Endothelial cell of umbilical vein (primary cell): ENCODE data around the gene CFAP43. TPM values are rescaled to one million over a fixed set of nuclear protein-coding genes. Genes with fewer than 3 reads are reported as not detected.

ENCODE experiments used
- BruUV-seq: library from RNA; stranded (reverse); fragments of 400-500 nt; replicated peaks from 2 replicates; lab custom pipeline; 2021; lab: Mats Ljungman, UMichigan
- CTCF ChIA-PET: fragments of 300-600, 350-600 bp; sonication (Branson Sonifier 250); formaldehyde crosslinking; loops from one replicate; lab custom pipeline; 2021; ENCODE audit warnings: antibody characterized with exemption, inconsistent platforms; lab: Charles Lee
- POLR2A ChIA-PET: fragments of 300-600, 350-600 bp; sonication (Branson Sonifier 250); formaldehyde crosslinking; loops from one replicate; lab custom pipeline; 2021; ENCODE audit warnings: antibody characterized with exemption, inconsistent platforms; lab: Charles Lee
- DNase-seq: peaks from one replicate; pipeline ENCODE4 v3.0.0-alpha.2; 2011; ENCODE audit warnings: low read depth, low spot score
- FAIRE-seq: peaks from 2 replicates; lab custom pipeline; 2011; peaks lifted over from hg19 to GRCh38; lab: Jason Lieb, UNC
- H2AFZ ChIP-seq: 2 replicates; pipeline ENCODE4 v1.6.0; 2012; ENCODE audit warnings: low read depth, low read length, control low read depth, inconsistent platforms
- H3K27ac ChIP-seq: 2 replicates; pipeline ENCODE4 v1.5.1; 2011; ENCODE audit warnings: low read depth, mild to moderate bottlenecking, control low read depth, low read length, moderate library complexity; ENCODE audit not compliant: insufficient read depth
- H3K27me3 ChIP-seq, 2 experiments: 2 replicates each; pipeline versions ENCODE4 v1.6.0 to v1.6.1; 2011; ENCODE audit warnings: low read length in 2 of 2, mixed read lengths in 1 of 2; ENCODE audit not compliant: control insufficient read depth in 2 of 2, insufficient read depth in 2 of 2
- H3K36me3 ChIP-seq, 2 experiments: 2 replicates in 1 of 2; 3 replicates in 1 of 2; pipeline ENCODE4 v1.5.1; 2011; ENCODE audit warnings: low read length in 2 of 2, mild to moderate bottlenecking in 1 of 2, moderate library complexity in 1 of 2; ENCODE audit not compliant: control insufficient read depth in 2 of 2, insufficient read depth in 2 of 2; ENCODE audit errors: extremely low read depth in 1 of 2
- H3K4me1 ChIP-seq: 3 replicates; pipeline ENCODE4 v1.5.1; 2011; ENCODE audit warnings: mild to moderate bottlenecking, low read length; ENCODE audit not compliant: control insufficient read depth, insufficient read depth; ENCODE audit errors: extremely low read depth
- H3K4me2 ChIP-seq: 2 replicates; pipeline ENCODE4 v1.6.1; 2011; ENCODE audit warnings: low read length, control low read depth, mixed read lengths; ENCODE audit not compliant: insufficient read depth
- H3K4me3 ChIP-seq, 3 experiments: fragments of 200-600 bp in 1 of 3; sonication (generic), shearing (Covaris generic) in 1 of 3; replicated peaks in 1 of 3; 2 replicates each; pipeline ENCODE4 v1.5.1; 2011 to 2016; ENCODE audit warnings: control low read depth in 3 of 3, low read length in 3 of 3, mild to moderate bottlenecking in 2 of 3, inconsistent platforms in 1 of 3, low read depth in 1 of 3, moderate library complexity in 1 of 3; ENCODE audit not compliant: insufficient read depth in 1 of 3
- H3K79me2 ChIP-seq: 2 replicates; pipeline ENCODE4 v1.6.0; 2012; ENCODE audit warnings: low read length, inconsistent platforms; ENCODE audit not compliant: control insufficient read depth, insufficient read depth
- H3K9ac ChIP-seq: replicated peaks from 2 replicates; pipeline ENCODE3; 2011; ENCODE audit warnings: low read length, control low read depth; ENCODE audit not compliant: insufficient read depth; ENCODE audit errors: extremely low read depth
- H3K9me1 ChIP-seq: replicated peaks from 3 replicates; pipeline ENCODE4 v1.6.0; 2011; ENCODE audit warnings: mild to moderate bottlenecking, low read length; ENCODE audit not compliant: control insufficient read depth, insufficient read depth; ENCODE audit errors: extremely low read depth
- H3K9me3 ChIP-seq: replicated peaks from 2 replicates; pipeline ENCODE4 v1.5.1; 2012; ENCODE audit warnings: low read length, inconsistent platforms; ENCODE audit not compliant: control insufficient read depth, insufficient read depth
- H4K20me1 ChIP-seq: replicated peaks from 2 replicates; pipeline ENCODE3; 2011; ENCODE audit warnings: mild to moderate bottlenecking, low read length; ENCODE audit not compliant: control insufficient read depth, insufficient read depth; ENCODE audit errors: extremely low read depth
- FOS ChIP-seq: IDR thresholded peaks from 2 replicates; pipeline ENCODE4 v1.6.1; 2011; ENCODE audit warnings: mild to moderate bottlenecking, low read length, moderate library complexity, borderline replicate concordance; ENCODE audit not compliant: insufficient read depth
- GATA2 ChIP-seq: IDR thresholded peaks from 2 replicates; pipeline ENCODE4 v1.7.0; 2011; ENCODE audit warnings: low read depth, mild to moderate bottlenecking, moderate library complexity, mixed read lengths, low read length; ENCODE audit not compliant: insufficient read length, insufficient read depth
- MYC ChIP-seq: IDR thresholded peaks from one replicate; pipeline ENCODE4 v1.6.1; 2011; ENCODE audit warnings: mild to moderate bottlenecking, low read depth, low read length
- POLR2AphosphoS5 ChIP-seq: IDR thresholded peaks from 2 replicates; pipeline ENCODE4 v1.6.1; 2012; ENCODE audit warnings: low read depth, mild to moderate bottlenecking, control low read depth, low read length, moderate library complexity; ENCODE audit not compliant: insufficient read depth
- dilution Hi-C: fragments of 300-500 bp; cut with MboI; formaldehyde crosslinking; loops from one replicate; pipeline ENCODE4 v1.15.0; 2019; ENCODE audit warnings: low sequenced_read_pairs; ENCODE audit not compliant: extremely low pct_ligation_motif_present
- intact Hi-C: fragments of 100-400 bp; cut with micrococcal nuclease; formaldehyde crosslinking; loops from one replicate; pipeline ENCODE4 v1.10.0; 2022
- polyA plus RNA-seq, 4 experiments: library from polyadenylated mRNA; depleted of rRNA in 3 of 4; stranded (reverse) in 3 of 4; unstranded in 1 of 4; fragments of >200 nt; gene quantifications; 2 replicates each; pipeline versions ENCODE4 v1.2.1 to v1.2.3, GENCODE V29; 2011 to 2012; ENCODE audit warnings: missing spikeins in 1 of 4
- total RNA-seq: library from RNA; stranded (reverse); gene quantifications from 2 replicates; pipeline ENCODE4 v1.2.3, GENCODE V29; 2021
- TF ChIP-seq, protein P1 (sequence below), 2 donors: IDR thresholded peaks; 1 replicate in 1 of 2; 2 replicates in 1 of 2; pipeline ENCODE4 v1.5.1; 2011; ENCODE audit warnings: low read length in 2 of 2, mild to moderate bottlenecking in 2 of 2, moderate library complexity in 2 of 2, control low read depth in 1 of 2, inconsistent platforms in 1 of 2, low read depth in 1 of 2; ENCODE audit not compliant: insufficient read depth in 1 of 2; ENCODE audit errors: extremely low read depth in 1 of 2
- TF ChIP-seq, protein P2 (sequence below): IDR thresholded peaks from 2 replicates; pipeline ENCODE4 v1.6.1; 2011; ENCODE audit not compliant: insufficient read depth, insufficient read length

The CFAP43 gene
- total and polyA plus RNA-seq, 2 donors (not counting 3 experiments of a cell fraction or from before 2014, with no cell fraction given): 0.04 TPM; not detected in 1

DNA sequence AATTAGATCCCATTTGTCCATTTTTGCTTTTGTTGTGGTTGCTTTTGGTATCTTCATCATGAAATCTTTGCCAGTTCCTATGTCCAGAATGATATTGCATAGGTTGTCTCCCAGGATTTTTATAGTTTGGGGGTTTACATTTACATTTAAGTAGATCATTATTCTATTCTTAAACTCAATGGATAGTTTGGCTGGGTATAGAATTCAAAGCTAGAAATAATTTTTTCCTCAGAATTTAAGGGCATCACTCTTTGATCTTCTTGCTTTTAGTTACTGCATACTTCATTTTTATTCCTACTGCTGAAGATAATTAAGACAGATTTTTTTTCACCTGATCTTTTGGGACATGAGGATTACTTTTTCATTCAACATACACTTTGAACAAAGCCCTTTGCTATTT lies 80.4 kb downstream of the CFAP43 start:
- no peak for DNase-seq
- no peak overlapping the region for H3K9ac ChIP-seq
- no peaks in the 10 kb centered on the region for H3K79me2 ChIP-seq
- no peak overlapping the region for H3K4me3 ChIP-seq
- intact Hi-C loops: no loop called here
- H3K4me2 ChIP-seq: no peak overlapping the region
- no peak overlapping the region for H2AFZ ChIP-seq
- no TSS peak for BruUV-seq
- ChIA-PET POLR2A (no interaction called here), CTCF (no interaction called here)
- H3K27me3 ChIP-seq: peaks cover 23 to 27% of the 10 kb centered on the region in 2 experiments
- no peaks in the 10 kb centered on the region for H3K4me1 ChIP-seq
- dilution Hi-C loops: no loop called here
- H3K27ac ChIP-seq: no peak overlapping the region
- no peaks in the 10 kb centered on the region for H4K20me1 ChIP-seq
- no peaks in the 10 kb centered on the region for H3K9me1 ChIP-seq
- no peak for FAIRE-seq
- H3K9me3 ChIP-seq: peaks cover 4% of the 10 kb centered on the region
- TF ChIP-seq MYC: no peak
- TF ChIP-seq, protein P1, sequence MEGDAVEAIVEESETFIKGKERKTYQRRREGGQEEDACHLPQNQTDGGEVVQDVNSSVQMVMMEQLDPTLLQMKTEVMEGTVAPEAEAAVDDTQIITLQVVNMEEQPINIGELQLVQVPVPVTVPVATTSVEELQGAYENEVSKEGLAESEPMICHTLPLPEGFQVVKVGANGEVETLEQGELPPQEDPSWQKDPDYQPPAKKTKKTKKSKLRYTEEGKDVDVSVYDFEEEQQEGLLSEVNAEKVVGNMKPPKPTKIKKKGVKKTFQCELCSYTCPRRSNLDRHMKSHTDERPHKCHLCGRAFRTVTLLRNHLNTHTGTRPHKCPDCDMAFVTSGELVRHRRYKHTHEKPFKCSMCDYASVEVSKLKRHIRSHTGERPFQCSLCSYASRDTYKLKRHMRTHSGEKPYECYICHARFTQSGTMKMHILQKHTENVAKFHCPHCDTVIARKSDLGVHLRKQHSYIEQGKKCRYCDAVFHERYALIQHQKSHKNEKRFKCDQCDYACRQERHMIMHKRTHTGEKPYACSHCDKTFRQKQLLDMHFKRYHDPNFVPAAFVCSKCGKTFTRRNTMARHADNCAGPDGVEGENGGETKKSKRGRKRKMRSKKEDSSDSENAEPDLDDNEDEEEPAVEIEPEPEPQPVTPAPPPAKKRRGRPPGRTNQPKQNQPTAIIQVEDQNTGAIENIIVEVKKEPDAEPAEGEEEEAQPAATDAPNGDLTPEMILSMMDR (IDR thresholded peaks at IDR 0.05; ENCODE audit: extremely low read depth in 1 of 2, insufficient read depth in 1 of 2, low read depth in 1 of 2, low read length in 2 of 2): no peak
- H3K36me3 ChIP-seq: no peaks in the 10 kb centered on the region

DNA sequence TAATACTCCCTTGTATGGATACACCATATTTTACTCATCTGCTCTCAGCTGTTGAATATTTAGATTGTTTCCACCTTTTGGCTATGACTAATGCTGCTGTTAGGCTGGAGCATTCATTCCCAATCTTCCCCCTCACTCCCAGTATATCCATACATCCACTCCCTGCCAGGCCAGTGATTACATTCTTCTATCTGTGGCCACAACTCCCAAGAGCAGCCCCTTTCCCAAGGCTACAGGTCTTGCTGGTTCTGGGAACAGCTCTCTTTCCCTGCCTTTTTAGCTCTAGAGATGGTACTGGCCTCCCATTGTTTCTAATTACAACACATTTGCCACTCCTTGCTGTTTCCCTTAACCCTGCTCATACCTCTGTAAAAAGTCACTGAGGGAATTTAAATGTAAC lies 82.0 kb downstream of the CFAP43 start:
- no peaks in the 10 kb centered on the region for H3K4me1 ChIP-seq
- H3K36me3 ChIP-seq: no peaks in the 10 kb centered on the region
- no peak for FAIRE-seq
- H3K27ac ChIP-seq: no peak overlapping the region
- H3K79me2 ChIP-seq: no peaks in the 10 kb centered on the region
- dilution Hi-C loops (no loop called here), intact Hi-C loops (no loop called here)
- no peak for DNase-seq
- no TSS peak for BruUV-seq
- no peak for TF ChIP-seq POLR2AphosphoS5
- TF ChIP-seq FOS: no peak
- no peak for TF ChIP-seq GATA2
- TF ChIP-seq, protein P2, sequence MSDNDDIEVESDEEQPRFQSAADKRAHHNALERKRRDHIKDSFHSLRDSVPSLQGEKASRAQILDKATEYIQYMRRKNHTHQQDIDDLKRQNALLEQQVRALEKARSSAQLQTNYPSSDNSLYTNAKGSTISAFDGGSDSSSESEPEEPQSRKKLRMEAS: no peak
- TF ChIP-seq, protein P1 (IDR thresholded peaks at IDR 0.05; ENCODE audit: extremely low read depth in 1 of 2, insufficient read depth in 1 of 2, low read depth in 1 of 2, low read length in 2 of 2): no peak
- TF ChIP-seq MYC: no peak
- H3K9me1 ChIP-seq: no peaks in the 10 kb centered on the region
- no peaks in the 10 kb centered on the region for H4K20me1 ChIP-seq
- no peak overlapping the region for H3K9ac ChIP-seq
- peaks cover 4% of the 10 kb centered on the region for H3K9me3 ChIP-seq
- ChIA-PET POLR2A (no interaction called here), CTCF (no interaction called here)
- no peak overlapping the region for H2AFZ ChIP-seq
- no peak overlapping the region for H3K4me2 ChIP-seq
- no peak overlapping the region for H3K4me3 ChIP-seq
- peaks cover 20 to 25% of the 10 kb centered on the region in 2 experiments for H3K27me3 ChIP-seq
